Neural crest cell (in vitro differentiated cells): Measurements from ENCODE around the gene TNFRSF21. TPM values are rescaled to one million over a fixed set of nuclear protein-coding genes. Genes with fewer than 3 reads are reported as not detected.

Experiments used
- DNase-seq: peaks from one replicate; pipeline ENCODE4 v3.0.0; 2021; ENCODE audit warnings: low read depth, mixed read lengths, low spot score
- H3K27ac Mint-ChIP-seq: one replicate; pipeline ENCODE4 v1.8.0; 2021; ENCODE audit warnings: mild to moderate bottlenecking, mixed read lengths; ENCODE audit not compliant: unreplicated experiment
- H3K27me3 Mint-ChIP-seq: 2 replicates; pipeline ENCODE4 v1.8.0; 2021; ENCODE audit warnings: low read depth, mild to moderate bottlenecking, mixed read lengths
- H3K36me3 Mint-ChIP-seq: 2 replicates; pipeline ENCODE4 v1.8.0; 2021; ENCODE audit warnings: low read depth, mild to moderate bottlenecking, mixed read lengths
- H3K4me1 Mint-ChIP-seq: 2 replicates; pipeline ENCODE4 v1.8.0; 2021; ENCODE audit warnings: mixed read lengths
- H3K4me3 Mint-ChIP-seq: one replicate; pipeline ENCODE4 v1.8.0; 2021; ENCODE audit warnings: mild to moderate bottlenecking, mixed read lengths
- H3K9me3 Mint-ChIP-seq: 2 replicates; pipeline ENCODE4 v1.8.0; 2021; ENCODE audit warnings: mixed read lengths
- CTCF ChIP-seq: fragments of 200-600 bp; sonication (generic); conservative IDR thresholded peaks from 2 replicates; pipeline ENCODE4 v1.5.0; 2021; ENCODE audit warnings: antibody characterized with exemption, mild to moderate bottlenecking
- total RNA-seq: library from RNA; stranded (reverse); gene quantifications from 2 replicates; pipeline ENCODE4 v1.2.1, GENCODE V29; 2021

The TNFRSF21 gene
- total RNA-seq, 1 donor from 2014 or later: 19.8 TPM

DNA sequence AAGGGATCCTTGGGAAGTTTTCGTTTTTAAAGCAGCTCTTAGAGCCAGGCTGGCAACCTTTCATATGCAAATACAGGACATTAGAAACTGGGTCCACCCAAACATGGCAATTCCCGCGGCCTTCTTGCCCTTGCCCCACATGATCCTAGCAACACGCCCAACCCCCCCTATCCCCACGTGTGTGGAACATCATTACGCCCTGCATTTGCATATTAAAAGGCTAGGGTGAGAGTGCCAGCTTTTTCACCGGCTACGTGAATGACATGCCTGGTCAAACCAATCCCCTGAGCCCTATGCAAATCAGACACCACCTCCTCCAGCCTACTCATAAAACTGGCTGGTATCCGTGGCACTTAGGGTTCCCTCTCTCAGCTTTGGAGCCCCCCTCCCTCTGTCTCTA is 88.1 kb downstream of the TNFRSF21 start:
- Mint-ChIP-seq H3K4me3 (no peak overlapping the region), H3K9me3 (peaks cover 14% of the 10 kb centered on the region), H3K27ac (no peak overlapping the region), H3K36me3 (no peaks in the 10 kb centered on the region), H3K27me3 (no peaks in the 10 kb centered on the region), H3K4me1 (peaks cover 4% of the 10 kb centered on the region)
- TF ChIP-seq CTCF: no peak
- no peak for DNase-seq

GRCh38 chr6:47209632-47210031 is 100.1 kb downstream of the TNFRSF21 start:
- H3K27ac Mint-ChIP-seq: no peak overlapping the region
- DNase-seq: no peak
- H3K9me3 Mint-ChIP-seq: peaks cover 14% of the 10 kb centered on the region
- no peak for TF ChIP-seq CTCF
- H3K4me3 Mint-ChIP-seq: no peak overlapping the region
- H3K36me3 Mint-ChIP-seq: peaks cover 3% of the 10 kb centered on the region
- no peaks in the 10 kb centered on the region for H3K4me1 Mint-ChIP-seq
- H3K27me3 Mint-ChIP-seq: no peaks in the 10 kb centered on the region

- no peak for DNase-seq
- Mint-ChIP-seq H3K27ac (no peak overlapping the region), H3K9me3 (peaks cover 4% of the 10 kb centered on the region), H3K27me3 (no peaks in the 10 kb centered on the region), H3K36me3 (peaks cover 3% of the 10 kb centered on the region), H3K4me3 (no peak overlapping the region), H3K4me1 (no peaks in the 10 kb centered on the region)
- TF ChIP-seq CTCF: no peak
These were observed 102.4 kb downstream of the TNFRSF21 start for GRCh38 chr6:47207261-47207660.

- TF ChIP-seq CTCF: no peak
- no peak for DNase-seq
- H3K4me3 Mint-ChIP-seq: no peak overlapping the region
- H3K27ac Mint-ChIP-seq: no peak overlapping the region
- H3K9me3 Mint-ChIP-seq: no peaks in the 10 kb centered on the region
- no peaks in the 10 kb centered on the region for H3K27me3 Mint-ChIP-seq
- H3K4me1 Mint-ChIP-seq: no peaks in the 10 kb centered on the region
- H3K36me3 Mint-ChIP-seq: peaks cover 3% of the 10 kb centered on the region
These were observed 103.1 kb downstream of the TNFRSF21 start for GRCh38 chr6:47206626-47207025.

- Mint-ChIP-seq H3K9me3 (no peaks in the 10 kb centered on the region), H3K27me3 (no peaks in the 10 kb centered on the region), H3K27ac (no peak overlapping the region), H3K4me3 (no peak overlapping the region), H3K4me1 (no peaks in the 10 kb centered on the region), H3K36me3 (no peaks in the 10 kb centered on the region)
- no peak for TF ChIP-seq CTCF
- no peak for DNase-seq
These were observed 105.6 kb downstream of the TNFRSF21 start for GRCh38 chr6:47203938-47204611.
